Esophagus muscularis mucosa (tissue), 4 donors: ENCODE results near the gene CNTN5.

Source experiments
- CTCF ChIP-seq, 3 experiments: fragments of 200-600 bp in 2 of 3; fragments of 450-650 bp in 1 of 3; sonication (generic) in 2 of 3; IDR thresholded peaks; one replicate each; pipeline ENCODE4 v1.5.1; 2017 to 2019; ENCODE audit warnings: antibody characterized with exemption in 3 of 3, mild to moderate bottlenecking in 2 of 3, moderate library complexity in 1 of 3
- EP300 ChIP-seq: sonication (generic); formaldehyde crosslinking; IDR thresholded peaks from one replicate; pipeline ENCODE4 v1.6.1; 2017; ENCODE audit warnings: antibody characterized with exemption
- POLR2A ChIP-seq: fragments of 450-650 bp; IDR thresholded peaks from one replicate; pipeline ENCODE4 v1.6.1; 2017; ENCODE audit warnings: antibody characterized with exemption, moderate library complexity, mild to moderate bottlenecking, low read depth
- POLR2AphosphoS5 ChIP-seq, 2 donors: sonication (generic); formaldehyde crosslinking; IDR thresholded peaks; one replicate each; pipeline ENCODE4 v1.6.1; 2017; ENCODE audit warnings: antibody characterized with exemption in 2 of 2

- no peak for TF ChIP-seq CTCF (IDR thresholded peaks at IDR 0.05)
- no peak for TF ChIP-seq POLR2A
- no peak for TF ChIP-seq EP300
- no peak for TF ChIP-seq POLR2AphosphoS5 (IDR thresholded peaks at IDR 0.05)
These were observed 697.5 kb downstream of the CNTN5 start for GRCh38 chr11:99718291-99718690.
